Suppressor macrophage treated with lipopolysaccharide for 1 hour (primary cell): ENCODE data around the gene LRIT3.

ENCODE experiments used
- DNase-seq, 3 donors: peaks; one replicate each; pipeline ENCODE4 v3.0.0-alpha.2; 2020 to 2022

LRIT3 gene, protein sequence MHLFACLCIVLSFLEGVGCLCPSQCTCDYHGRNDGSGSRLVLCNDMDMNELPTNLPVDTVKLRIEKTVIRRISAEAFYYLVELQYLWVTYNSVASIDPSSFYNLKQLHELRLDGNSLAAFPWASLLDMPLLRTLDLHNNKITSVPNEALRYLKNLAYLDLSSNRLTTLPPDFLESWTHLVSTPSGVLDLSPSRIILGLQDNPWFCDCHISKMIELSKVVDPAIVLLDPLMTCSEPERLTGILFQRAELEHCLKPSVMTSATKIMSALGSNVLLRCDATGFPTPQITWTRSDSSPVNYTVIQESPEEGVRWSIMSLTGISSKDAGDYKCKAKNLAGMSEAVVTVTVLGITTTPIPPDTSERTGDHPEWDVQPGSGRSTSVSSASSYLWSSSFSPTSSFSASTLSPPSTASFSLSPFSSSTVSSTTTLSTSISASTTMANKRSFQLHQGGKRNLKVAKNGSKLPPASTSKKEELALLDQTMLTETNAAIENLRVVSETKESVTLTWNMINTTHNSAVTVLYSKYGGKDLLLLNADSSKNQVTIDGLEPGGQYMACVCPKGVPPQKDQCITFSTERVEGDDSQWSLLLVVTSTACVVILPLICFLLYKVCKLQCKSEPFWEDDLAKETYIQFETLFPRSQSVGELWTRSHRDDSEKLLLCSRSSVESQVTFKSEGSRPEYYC

DNA sequence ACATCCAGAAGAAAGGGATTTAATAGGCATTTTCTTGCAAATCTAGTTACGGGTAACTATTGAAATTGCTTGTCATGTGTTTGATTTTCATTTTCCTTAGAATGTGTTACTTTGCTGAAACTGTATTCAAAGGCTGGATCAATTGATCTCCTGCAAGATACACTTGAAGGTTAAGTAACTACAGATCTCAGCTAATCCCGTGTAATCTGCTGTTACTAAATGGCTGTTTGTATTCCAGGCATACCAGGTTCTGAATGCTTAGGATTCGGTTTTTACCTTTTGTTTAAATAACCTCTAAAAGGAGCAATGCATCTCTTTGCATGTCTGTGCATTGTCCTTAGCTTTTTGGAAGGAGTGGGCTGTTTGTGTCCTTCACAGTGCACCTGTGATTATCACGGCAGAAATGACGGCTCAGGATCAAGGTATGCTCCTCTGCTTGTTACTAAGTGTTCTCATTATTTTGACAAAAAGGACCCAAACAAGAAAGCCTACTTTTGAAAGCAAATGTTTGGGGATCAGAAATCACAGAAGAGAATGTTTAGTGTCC lies at the start of gene LRIT3:
TSS of gene LRIT3 (plus strand) at position 212 of the 547 bp plus-strand sequence. CDS start at position 307, 95 bp downstream.
- DNase-seq: no peak

DNA sequence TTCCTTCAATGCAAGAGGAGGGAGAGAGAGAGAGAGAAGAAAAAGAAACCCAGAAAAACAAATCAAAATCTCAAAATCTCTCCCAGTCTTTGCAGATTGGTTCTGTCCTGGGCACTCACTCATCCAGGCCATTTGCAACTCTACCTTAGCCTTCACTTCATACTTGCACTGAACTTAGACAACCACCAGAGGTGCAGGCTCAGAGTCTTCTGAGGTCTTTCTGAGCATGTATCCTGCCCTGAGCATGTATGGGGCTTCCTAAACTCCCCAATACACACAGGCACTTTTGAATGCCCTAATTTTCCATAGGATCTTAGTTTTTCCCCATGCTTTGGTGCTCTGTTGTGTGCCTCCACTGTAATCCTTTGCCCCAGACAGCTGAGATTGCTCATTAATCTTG lies 49.0 kb upstream of the LRIT3 start:
- no peak for DNase-seq

DNA sequence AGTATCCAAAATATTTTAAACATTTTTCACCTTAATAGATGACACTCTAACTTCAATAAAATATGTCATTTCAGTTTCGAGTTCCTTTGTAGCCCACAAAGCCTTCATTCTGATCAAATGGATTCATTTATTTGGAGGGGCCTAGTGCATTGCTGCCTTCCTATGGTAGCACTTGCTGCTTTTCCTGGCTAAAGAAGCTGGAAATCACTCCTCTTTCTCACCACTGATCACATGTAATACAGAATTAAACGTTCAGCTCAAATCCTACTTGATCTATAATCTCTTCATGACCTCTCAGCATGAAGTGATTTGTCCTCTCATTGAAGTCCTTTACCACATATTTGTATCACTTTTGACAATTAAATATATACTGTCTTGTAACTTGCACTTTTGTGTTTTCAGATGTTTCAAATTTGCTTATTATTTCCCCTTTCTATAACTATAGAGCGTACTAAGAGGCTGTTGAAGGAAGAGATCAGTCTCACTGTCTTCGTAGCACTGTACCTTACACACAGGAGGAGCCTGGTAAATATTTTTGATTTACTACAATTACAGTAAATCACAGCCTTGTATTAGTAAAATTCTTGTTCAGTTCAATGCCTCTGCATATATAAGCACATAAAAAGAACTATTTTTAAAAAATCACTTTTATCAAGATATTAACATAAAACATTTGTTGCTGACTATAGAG lies 46.7 kb upstream of the LRIT3 start:
- DNase-seq: no peak

DNA sequence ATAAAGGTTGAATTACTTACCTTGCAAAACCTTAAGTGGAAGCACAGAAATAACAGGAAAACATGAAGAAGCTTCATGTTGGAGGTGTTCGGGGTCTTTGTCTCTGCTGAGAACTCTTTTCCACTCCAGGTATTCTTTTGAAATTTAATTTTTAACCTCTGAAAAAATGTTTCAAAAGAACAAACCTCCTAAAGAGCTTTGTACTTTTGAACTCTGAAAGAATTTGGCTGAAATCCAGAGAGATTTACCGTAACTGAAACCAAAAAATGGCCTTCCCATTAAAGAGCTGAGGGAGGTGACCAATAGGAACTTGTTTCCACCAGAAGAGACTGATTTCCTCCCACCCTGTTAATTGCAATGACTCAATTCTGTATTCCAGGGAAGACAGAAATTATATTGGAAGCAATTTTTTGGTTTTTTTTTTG lies 46.0 kb upstream of the LRIT3 start, which contains the start of gene CFI:
TSS of gene CFI (minus strand) at position 105 of the 425 bp plus-strand sequence. CDS start at position 77, 28 bp downstream.
- DNase-seq: peak in 1 of 3 donors; percentile 18

DNA sequence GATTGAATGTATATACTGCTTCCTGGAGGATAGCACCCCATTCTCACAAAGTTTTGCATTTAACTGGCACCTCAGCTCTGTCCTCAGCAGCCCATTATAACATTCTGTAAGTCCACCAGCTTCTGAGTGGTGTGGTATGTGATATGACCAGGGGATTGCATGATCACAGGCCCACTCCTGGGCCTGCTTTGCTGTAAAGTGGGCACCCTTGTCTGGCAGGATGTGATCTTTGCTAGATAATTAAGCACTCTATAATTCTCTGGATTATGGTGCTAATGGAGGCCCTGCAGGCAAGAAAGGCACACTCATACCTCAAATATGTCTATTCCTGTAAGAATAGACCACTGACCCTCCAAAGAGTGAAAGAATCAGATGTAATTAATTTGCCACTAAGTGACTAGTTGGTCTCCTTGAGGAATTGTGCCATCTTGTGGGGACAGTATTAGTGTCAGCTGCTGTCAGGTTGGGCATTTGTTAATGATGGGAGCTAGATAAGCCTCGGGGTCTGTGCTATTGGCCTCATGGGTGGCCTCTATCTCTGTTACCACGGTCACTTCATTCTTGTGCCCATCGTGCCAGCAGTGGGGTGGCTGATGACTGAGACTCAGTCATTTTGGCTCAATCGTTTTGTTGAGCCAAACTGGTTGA lies 43.9 kb upstream of the LRIT3 start:
- DNase-seq: peak; percentile 32 to 41 (median 40)

DNA sequence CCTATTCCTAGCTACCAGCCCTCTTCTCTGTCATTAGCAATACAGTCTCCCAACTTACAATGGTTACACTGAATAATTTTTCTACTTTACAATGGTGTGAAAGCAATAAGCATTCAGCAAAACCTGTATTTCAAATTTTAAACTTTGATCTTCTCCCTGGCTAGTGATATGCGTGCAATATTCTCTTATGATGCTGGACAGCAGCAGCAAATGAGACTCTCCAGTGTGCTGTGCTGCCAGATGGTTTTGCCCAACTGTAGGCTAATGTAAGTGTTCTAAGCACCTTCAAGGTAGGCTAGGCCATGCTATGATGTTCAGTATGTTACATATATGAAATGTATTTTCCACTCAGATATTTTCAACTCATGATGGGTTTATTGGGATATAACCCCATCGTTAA lies 38.3 kb upstream of the LRIT3 start:
- DNase-seq: no peak

DNA sequence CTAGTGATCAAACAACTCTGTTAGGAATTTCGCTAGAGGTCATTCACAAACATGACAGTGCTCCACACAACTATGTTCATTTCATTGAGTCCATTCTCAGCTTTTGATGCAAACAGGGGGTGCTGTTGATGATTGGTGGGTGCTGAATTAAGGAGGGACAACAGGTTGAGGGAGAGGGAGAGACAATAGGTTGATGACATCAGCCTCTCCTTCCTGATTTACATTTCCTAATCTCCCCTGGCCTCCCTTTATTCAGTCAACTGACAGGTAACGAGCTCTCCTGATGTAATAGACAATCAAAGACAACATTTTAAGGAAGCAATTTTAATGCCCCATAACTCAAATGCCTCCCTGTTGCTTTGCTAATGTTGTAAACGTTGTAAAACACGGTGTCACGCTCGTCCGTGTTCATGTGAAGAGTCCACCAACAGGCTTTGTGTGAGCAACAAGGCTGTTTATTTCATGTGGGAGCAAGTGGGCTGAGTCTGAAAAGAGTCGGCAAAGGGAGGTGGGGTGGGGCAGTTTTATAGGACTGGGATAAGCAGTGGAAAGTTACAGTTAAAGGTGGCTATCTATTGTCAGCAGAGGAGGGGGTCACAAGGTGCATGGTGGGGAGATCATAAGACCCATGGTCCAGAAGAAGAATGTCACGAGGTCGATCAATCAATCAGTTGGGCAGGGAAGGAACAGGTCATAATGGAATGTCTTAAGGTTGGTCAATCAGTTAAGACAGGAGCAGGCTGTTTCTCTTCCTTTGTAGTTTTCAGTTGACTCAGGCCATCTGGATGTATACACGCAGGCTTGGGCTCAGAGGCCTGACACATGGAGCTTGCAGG lies 37.1 kb upstream of the LRIT3 start:
- DNase-seq: no peak

DNA sequence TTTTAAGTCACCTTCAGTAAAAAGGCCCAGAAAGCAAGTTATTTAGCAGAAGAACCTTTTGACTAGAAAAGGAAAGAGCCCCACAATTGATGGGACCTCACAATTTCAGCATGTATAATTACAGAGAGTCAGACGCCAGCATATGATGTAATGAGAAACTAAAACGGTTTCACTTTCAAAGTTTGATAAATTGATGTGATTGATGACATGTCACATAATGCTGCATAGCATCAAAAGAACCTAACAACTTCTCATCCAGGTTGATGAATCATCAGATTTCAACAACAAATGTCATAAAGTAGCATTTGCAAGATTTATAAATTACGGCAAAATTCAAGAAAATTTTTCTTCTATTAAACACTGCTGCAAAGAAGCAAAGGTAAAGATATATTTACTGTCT lies 36.2 kb upstream of the LRIT3 start:
- peak in 1 of 3 donors; percentile 23 for DNase-seq

DNA sequence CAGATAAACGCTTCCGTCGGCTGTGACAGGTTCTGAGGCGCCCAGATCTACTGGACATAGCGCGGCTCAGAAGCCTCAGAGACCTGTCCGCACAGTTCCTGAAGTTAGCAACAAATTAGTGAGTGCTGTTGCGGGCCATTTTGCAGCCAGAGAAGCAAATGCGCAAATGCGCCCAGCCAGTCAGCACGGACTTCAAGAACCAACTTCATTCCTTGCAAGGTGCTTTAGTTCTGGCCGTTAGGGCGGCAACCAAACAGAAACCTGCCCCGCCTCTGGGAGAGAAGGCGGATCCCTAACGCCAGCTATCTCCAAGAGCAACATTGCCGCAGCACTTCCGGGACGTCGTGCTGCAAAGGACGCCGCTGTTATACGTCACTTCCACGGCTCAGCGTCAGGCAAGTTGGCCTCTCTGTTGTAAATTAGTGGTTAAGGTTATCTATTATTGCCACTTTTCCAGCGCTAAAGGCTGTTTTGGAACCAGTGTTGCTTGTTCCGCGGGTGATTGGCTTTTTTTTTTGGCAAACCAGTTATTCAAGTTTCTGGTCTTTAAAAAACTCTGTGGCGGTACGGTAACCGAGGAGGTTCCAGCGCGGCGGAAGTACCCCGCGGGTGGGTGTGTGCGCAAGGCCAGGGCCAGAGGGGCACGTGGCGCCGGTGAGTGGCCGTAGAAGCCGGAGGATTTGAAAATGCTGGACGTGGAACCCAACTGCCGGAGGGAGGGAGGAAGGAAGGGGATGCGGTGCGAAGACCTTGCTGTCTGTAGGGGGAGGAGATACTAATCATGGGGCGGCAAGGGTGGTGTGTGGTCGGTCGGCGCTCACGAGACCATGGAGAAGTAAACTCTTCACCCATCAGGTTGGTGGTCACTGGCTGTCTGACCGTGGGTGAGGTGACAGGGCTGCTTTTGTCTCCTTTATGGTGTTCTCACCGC lies 32.5 kb upstream of the LRIT3 start, which contains the start of gene GAR1:
TSS of gene GAR1 (plus strand) at position 612 of the 931 bp plus-strand sequence. CDS start 403 bp downstream, outside the sequence.
- peak; percentile 92 to 95 (median 93) for DNase-seq

DNA sequence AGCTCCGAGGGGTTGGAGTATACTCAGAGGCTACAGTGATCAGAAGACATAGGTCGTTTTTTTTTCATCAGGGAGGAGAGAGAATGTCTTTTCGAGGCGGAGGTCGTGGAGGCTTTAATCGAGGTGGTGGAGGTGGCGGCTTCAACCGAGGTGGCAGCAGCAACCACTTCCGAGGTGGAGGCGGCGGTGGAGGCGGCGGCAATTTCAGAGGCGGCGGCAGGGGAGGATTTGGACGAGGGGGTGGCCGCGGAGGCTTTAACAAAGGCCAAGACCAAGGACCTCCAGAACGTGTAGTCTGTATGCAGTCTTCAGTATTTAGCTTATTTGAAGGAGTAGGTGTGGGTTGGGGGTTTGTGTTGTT lies 31.8 kb upstream of the LRIT3 start:
- peak in 2 of 3 donors; percentile 8 to 11 for DNase-seq

DNA sequence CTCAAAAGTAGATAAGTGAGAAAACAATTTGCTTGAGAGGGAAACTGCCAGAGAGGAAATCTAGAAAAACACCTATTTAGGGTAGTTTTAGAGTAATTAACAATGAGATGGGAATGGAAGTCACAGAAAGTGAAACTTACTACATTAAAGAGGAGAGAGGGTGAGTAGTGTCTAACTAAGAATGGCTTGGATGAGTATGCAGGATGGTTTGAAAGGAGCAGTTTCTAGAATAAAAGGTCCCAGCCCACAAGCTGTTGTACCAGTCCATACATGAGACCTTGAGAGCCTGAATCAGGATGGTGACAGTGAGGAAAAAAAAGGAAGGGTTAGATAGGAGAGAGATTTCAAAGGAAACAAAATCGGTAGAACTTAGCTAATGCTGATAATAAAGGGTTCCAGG lies 31.0 kb upstream of the LRIT3 start:
- no peak for DNase-seq

DNA sequence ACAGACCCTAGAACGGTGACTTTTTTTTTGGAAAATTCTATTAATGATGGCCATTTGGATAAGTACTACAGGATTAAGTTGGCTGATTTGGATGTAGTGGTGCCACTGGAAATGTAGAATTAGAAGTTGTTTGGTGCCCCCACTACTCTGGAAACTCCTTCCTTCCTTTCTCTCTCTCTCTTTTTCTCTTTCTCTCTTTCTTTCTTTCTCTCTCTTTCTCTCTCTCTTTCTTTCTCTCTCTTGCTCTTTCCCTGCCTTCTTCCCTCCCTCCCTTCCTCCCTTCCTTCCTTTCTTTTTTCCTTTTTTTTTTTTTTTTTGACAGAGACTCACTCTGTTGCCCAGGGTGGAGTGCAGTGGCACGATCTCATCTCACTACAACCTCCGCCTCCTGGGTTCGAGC lies 29.6 kb upstream of the LRIT3 start:
- DNase-seq: no peak

DNA sequence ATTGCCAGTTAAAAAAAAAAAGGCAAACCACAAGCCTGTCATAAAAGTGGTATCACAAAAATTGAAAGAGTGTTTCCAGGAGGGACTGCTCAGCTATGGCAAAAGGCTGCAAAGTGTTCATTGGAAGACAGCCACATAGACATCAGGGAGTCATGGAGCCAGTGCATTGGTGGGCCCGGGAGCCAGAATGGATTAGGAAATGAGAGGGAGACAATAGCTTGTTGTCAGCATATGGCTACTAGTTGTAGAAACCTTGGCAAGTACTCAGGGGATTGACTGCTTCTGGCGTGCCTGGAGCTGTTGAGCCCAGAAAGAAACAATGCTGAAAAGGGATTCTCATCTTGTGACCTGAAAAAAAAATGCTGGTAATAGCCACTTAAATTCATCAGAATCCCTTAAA lies 27.3 kb upstream of the LRIT3 start:
- no peak for DNase-seq

DNA sequence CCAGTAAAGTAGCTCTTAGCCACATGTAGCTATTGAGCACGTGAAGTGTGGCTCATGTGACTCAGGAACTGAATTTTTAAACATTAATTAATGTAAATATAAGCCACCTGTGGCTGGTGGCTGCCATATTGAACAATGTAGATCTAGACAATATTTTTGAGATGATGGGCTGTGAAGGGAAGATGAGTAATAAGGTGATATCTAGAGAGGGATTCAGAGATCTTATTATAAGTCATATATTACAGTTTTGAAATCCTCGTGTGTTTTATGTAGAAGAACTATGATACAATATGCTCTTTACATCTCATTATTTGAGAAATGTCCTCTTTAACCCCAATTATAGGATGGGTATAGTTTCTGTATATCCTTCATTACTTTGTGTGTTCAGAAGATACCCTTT lies 26.7 kb upstream of the LRIT3 start:
- DNase-seq: no peak

DNA sequence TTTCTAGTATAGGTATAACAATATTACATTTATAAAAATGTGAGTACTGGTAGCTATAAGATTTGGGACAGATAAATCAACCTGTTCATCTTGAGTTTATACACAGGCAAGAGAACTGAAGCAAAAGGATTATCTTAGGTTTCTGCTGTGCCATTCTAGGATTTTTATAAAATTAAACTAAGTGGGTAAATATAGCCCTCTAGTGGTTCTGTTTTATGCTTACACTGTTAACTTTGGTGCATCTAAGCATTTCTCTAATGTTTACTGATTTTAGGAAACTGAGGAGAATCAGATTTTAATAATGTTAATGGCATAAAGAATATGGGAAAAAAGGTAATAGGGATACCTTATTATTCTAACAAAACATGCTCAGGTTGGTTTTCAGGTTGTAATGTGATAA lies 21.2 kb upstream of the LRIT3 start:
- peak; percentile 10 to 63 (median 53) for DNase-seq

DNA sequence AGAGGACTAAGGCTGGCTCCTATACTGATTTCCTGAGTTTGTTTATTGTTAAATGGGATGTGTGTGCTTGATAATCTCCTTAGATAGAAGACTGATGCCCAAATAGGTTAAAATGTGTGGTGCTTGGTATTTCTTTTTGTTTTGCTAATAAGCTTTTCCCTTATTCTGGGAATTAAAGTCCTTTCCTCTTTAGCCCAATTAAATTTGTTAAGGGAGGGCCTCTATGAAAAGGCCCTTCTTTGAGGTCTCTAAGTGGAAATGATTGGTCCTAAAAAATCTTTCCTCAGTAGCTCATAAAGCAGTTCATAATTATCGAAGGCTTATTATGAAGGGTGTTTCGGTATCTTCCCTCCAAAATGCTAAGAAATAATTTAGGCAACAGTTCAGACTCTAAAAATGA lies 20.2 kb upstream of the LRIT3 start, which contains the start of gene RRH:
TSS of gene RRH (plus strand) at position 301 of the 400 bp plus-strand sequence. CDS start at position 357, 56 bp downstream.
- DNase-seq: no peak

DNA sequence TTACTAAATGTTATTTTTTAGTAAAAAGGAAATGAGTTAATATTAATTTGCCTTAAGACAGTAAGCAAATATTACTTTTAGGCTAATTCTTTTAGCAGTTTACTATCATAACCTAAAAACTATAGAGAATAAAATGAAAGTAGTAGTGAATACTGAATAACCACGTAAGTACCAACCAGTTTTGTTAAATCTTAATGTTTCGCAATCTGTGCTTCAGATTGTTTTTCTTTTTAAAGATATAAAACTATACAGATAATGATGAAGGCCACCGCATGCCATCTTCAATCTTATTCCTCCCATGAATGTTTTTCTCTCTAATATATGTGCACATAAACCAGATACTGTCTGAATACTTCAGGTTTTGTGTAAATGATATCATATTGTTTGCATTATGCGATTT lies 14.2 kb upstream of the LRIT3 start:
- DNase-seq: no peak

DNA sequence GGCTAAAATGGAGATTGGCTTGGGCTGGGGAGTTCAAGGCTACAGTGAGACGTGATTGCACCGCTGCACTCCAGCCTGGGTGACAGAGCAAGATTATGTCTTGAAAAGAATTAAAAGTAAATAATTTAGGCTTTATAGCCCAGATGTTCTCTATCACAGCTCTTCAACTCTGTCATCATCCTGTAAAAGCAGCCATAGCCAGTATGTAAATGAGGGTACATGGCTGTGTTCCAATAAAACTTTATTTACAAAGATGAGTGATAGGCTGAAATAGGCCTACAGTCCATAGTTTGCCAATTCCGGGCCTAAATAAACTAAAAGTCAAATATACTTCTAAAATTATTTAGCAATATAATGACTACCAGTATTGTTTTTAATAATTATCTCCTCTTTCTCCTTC lies 10.9 kb upstream of the LRIT3 start:
- no peak for DNase-seq

DNA sequence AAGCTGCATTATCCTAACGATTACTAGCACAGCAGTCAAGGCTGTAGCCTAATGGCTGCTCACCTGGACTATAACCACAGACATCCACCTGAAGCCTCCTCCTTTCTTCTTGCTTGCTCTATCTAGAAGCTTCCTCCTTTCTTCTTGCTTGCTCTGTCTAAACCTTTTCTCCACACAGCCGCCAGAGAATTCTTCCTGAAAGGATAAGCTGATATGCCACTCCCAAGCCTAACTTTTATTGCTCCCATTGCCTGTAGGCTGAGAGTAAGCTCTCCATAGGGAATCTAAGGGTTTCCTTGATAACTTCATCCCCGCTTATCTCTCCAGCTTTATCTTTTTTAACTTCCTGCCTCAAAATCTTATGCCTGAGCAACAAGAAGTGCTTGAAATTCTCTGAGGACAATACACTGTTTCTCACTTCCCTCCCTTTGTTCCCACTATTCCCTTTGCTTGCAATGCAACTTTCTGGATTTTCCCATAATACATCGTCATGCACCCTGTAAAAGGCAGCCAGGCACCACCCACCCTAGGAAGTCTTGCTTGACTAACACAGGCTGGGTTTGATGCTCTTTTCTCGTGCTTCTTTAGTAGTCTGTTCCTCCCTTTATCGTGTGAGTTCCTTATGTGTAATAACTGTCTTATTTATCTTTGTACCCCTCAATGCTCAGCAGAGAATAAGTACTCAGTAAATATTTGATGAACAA lies 1.4 kb upstream of the LRIT3 start:
- DNase-seq: no peak

DNA sequence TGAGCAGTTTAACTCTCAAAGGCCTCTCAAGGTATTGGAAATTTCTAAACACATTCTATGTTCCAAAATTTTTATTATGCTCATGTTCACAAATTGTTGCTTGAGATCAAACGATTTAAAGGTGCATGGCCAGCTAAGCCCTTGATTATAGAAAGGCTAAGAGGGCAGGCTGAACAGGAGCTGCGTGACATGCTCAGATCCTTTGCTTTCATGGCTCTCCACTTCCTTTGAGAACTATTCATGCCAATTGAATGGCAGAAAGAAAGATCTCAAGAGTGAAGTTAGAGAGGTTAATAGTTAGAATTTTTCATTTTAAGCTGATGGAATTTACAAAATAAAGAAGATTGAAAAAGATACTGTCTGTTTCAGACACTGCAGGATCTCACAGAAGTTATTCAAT lies 594 bp downstream of the LRIT3 start:
- DNase-seq: no peak
